CMK (cell line): Measurements from ENCODE around the gene TLE2.
"Not testable (repeated sequence)": the region's sequence is repeated elsewhere in the genome, so short reads cannot be mapped to it uniquely, and the experiment has no call there.

Source experiments
- DNase-seq: peaks from one replicate; pipeline ENCODE4 v3.0.0-alpha.2; 2010; ENCODE audit warnings: low read depth

The TLE2 gene

GRCh38 chr19:3012621-3013262 lies 16.3 kb downstream of the TLE2 start:
- DNase-seq: no peak

- not testable (repeated sequence) for DNase-seq
Observed at GRCh38 chr19:3012059-3012458, 17.0 kb downstream of the TLE2 start.

GRCh38 chr19:3010871-3011270 lies 18.2 kb downstream of the TLE2 start:
- no peak for DNase-seq

GRCh38 chr19:3008994-3009393 lies 20.1 kb downstream of the TLE2 start:
- no peak for DNase-seq

GRCh38 chr19:3007975-3008374 lies 21.1 kb downstream of the TLE2 start:
- DNase-seq: no peak

- no peak for DNase-seq
Observed at GRCh38 chr19:3006075-3006767, 22.9 kb downstream of the TLE2 start.

GRCh38 chr19:3005345-3005744 lies 23.7 kb downstream of the TLE2 start:
- no peak for DNase-seq

- no peak for DNase-seq
Observed at GRCh38 chr19:3004522-3004921, 24.6 kb downstream of the TLE2 start.

GRCh38 chr19:3003046-3003445 lies 26.0 kb downstream of the TLE2 start:
- DNase-seq: no peak

- no peak for DNase-seq
Observed at GRCh38 chr19:3001235-3001800, 27.8 kb downstream of the TLE2 start.

- DNase-seq: no peak
Observed at GRCh38 chr19:2998642-2999041, 30.4 kb downstream of the TLE2 start.

GRCh38 chr19:2997720-2998119 lies 31.4 kb downstream of the TLE2 start:
- DNase-seq: no peak

- no peak for DNase-seq
Observed at GRCh38 chr19:2994588-2995131, 34.4 kb downstream of the TLE2 start.

GRCh38 chr19:2993579-2993978 lies 35.5 kb downstream of the TLE2 start:
- no peak for DNase-seq

- no peak for DNase-seq
Observed at GRCh38 chr19:2992958-2993357, 36.1 kb downstream of the TLE2 start.

GRCh38 chr19:2992333-2992732 lies 36.7 kb downstream of the TLE2 start:
- DNase-seq: not testable (repeated sequence)

- no peak for DNase-seq
Observed at GRCh38 chr19:2989236-2989946, 39.7 kb downstream of the TLE2 start.

- DNase-seq: no peak
Observed at GRCh38 chr19:2988568-2988967, 40.5 kb downstream of the TLE2 start.

- DNase-seq: no peak
Observed at GRCh38 chr19:2987797-2988196, 41.3 kb downstream of the TLE2 start.

- no peak for DNase-seq
Observed at GRCh38 chr19:2986951-2987524, 42.0 kb downstream of the TLE2 start.

GRCh38 chr19:2984215-2984528 lies 44.9 kb downstream of the TLE2 start:
- DNase-seq: no peak
